Memory B cell (primary cell): ENCODE results near the gene CDC73.
"Not testable (repeated sequence)": the region's sequence is repeated elsewhere in the genome, so short reads cannot be mapped to it uniquely, and the experiment has no call there.

Source experiments
- ATAC-seq: fragments of 150-1000 bp; cut with Tn5 transposase; 2 replicates; pipeline ENCODE4 v1.10.0; 2021; ENCODE audit warnings: low read depth, mild to moderate bottlenecking, moderate library complexity
- DNase-seq, 2 donors: peaks; one replicate each; pipeline ENCODE4 v3.0.0; 2022; ENCODE audit warnings: low spot score in 2 of 2
- H3K27ac Mint-ChIP-seq: one replicate; pipeline ENCODE4 v1.8.0; 2022; ENCODE audit warnings: mild to moderate bottlenecking, moderate library complexity, mixed read lengths
- H3K27me3 Mint-ChIP-seq: one replicate; pipeline ENCODE4 v1.8.0; 2022; ENCODE audit warnings: mixed read lengths
- H3K36me3 Mint-ChIP-seq: one replicate; pipeline ENCODE4 v1.8.0; 2022; ENCODE audit warnings: mild to moderate bottlenecking, mixed read lengths
- H3K4me1 Mint-ChIP-seq: one replicate; pipeline ENCODE4 v1.8.0; 2022; ENCODE audit warnings: mixed read lengths
- H3K4me3 Mint-ChIP-seq: one replicate; pipeline ENCODE4 v1.8.0; 2022; ENCODE audit warnings: mild to moderate bottlenecking, moderate library complexity, mixed read lengths
- H3K9me3 Mint-ChIP-seq: one replicate; pipeline ENCODE4 v1.8.0; 2022; ENCODE audit warnings: mixed read lengths

The CDC73 gene

GRCh38 chr1:193211539-193211938 is 89.7 kb downstream of the CDC73 start:
- Mint-ChIP-seq H3K9me3 (peaks cover 2% of the 10 kb centered on the region), H3K27me3 (no peaks in the 10 kb centered on the region), H3K4me1 (peaks cover 13% of the 10 kb centered on the region), H3K36me3 (peaks cover 50% of the 10 kb centered on the region), H3K4me3 (no peak overlapping the region), H3K27ac (peak overlapping the region; percentile 3)
- no peak for ATAC-seq
- no peak for DNase-seq

- H3K4me1 Mint-ChIP-seq: peaks cover 13% of the 10 kb centered on the region
- no peak overlapping the region for H3K4me3 Mint-ChIP-seq
- peaks cover 2% of the 10 kb centered on the region for H3K9me3 Mint-ChIP-seq
- no peak overlapping the region for H3K27ac Mint-ChIP-seq
- DNase-seq (no peak), ATAC-seq (no peak)
- H3K36me3 Mint-ChIP-seq: peaks cover 50% of the 10 kb centered on the region
- H3K27me3 Mint-ChIP-seq: no peaks in the 10 kb centered on the region
Measured at GRCh38 chr1:193212637-193213036, 90.8 kb downstream of the CDC73 start.

GRCh38 chr1:193213998-193214397 is 92.2 kb downstream of the CDC73 start:
- DNase-seq: no peak
- Mint-ChIP-seq H3K36me3 (peaks cover 54% of the 10 kb centered on the region), H3K27ac (no peak overlapping the region), H3K4me3 (no peak overlapping the region), H3K9me3 (no peaks in the 10 kb centered on the region), H3K4me1 (peaks cover 13% of the 10 kb centered on the region), H3K27me3 (no peaks in the 10 kb centered on the region)
- no peak for ATAC-seq

GRCh38 chr1:193216920-193217319 is 95.1 kb downstream of the CDC73 start:
- Mint-ChIP-seq H3K36me3 (peaks cover 48% of the 10 kb centered on the region), H3K27ac (no peak overlapping the region), H3K9me3 (no peaks in the 10 kb centered on the region), H3K4me3 (no peak overlapping the region), H3K4me1 (peaks cover 2% of the 10 kb centered on the region), H3K27me3 (no peaks in the 10 kb centered on the region)
- DNase-seq (no peak), ATAC-seq (no peak)

GRCh38 chr1:193219391-193219790 is 97.6 kb downstream of the CDC73 start:
- Mint-ChIP-seq H3K27me3 (no peaks in the 10 kb centered on the region), H3K27ac (no peak overlapping the region), H3K36me3 (peaks cover 37% of the 10 kb centered on the region), H3K9me3 (no peaks in the 10 kb centered on the region), H3K4me1 (no peaks in the 10 kb centered on the region), H3K4me3 (no peak overlapping the region)
- DNase-seq (no peak), ATAC-seq (no peak)

GRCh38 chr1:193221651-193222050 is 99.8 kb downstream of the CDC73 start:
- Mint-ChIP-seq H3K9me3 (no peaks in the 10 kb centered on the region), H3K27me3 (no peaks in the 10 kb centered on the region), H3K4me1 (peaks cover 13% of the 10 kb centered on the region), H3K36me3 (peaks cover 43% of the 10 kb centered on the region), H3K27ac (no peak overlapping the region), H3K4me3 (no peak overlapping the region)
- DNase-seq (no peak), ATAC-seq (no peak)

GRCh38 chr1:193222056-193222615 is 100.3 kb downstream of the CDC73 start:
- no peak for DNase-seq

GRCh38 chr1:193229136-193229535 is 107.3 kb downstream of the CDC73 start:
- peaks cover 29% of the 10 kb centered on the region for H3K36me3 Mint-ChIP-seq
- no peaks in the 10 kb centered on the region for H3K27me3 Mint-ChIP-seq
- H3K4me1 Mint-ChIP-seq: peaks cover 13% of the 10 kb centered on the region

More at GRCh38 chr1:193222056-193222615, 100.3 kb downstream of the CDC73 start:
- Mint-ChIP-seq H3K9me3 (no peaks in the 10 kb centered on the region), H3K27me3 (no peaks in the 10 kb centered on the region), H3K27ac (no peak overlapping the region), H3K4me1 (peaks cover 13% of the 10 kb centered on the region), H3K4me3 (no peak overlapping the region), H3K36me3 (peaks cover 41% of the 10 kb centered on the region)
- no peak for ATAC-seq

GRCh38 chr1:193231146-193231545 is 109.3 kb downstream of the CDC73 start:
- not testable (repeated sequence) for H3K9me3 Mint-ChIP-seq, H3K27ac Mint-ChIP-seq, DNase-seq, H3K4me3 Mint-ChIP-seq, ATAC-seq, H3K27me3 Mint-ChIP-seq, H3K4me1 Mint-ChIP-seq
- H3K36me3 Mint-ChIP-seq: peaks cover 24% of the 10 kb centered on the region

More at GRCh38 chr1:193229136-193229535, 107.3 kb downstream of the CDC73 start:
- no peak overlapping the region for H3K27ac Mint-ChIP-seq
- no peaks in the 10 kb centered on the region for H3K9me3 Mint-ChIP-seq
- DNase-seq (no peak), ATAC-seq (no peak)
- H3K4me3 Mint-ChIP-seq: no peak overlapping the region

- Mint-ChIP-seq H3K4me3 (no peak overlapping the region), H3K27me3 (no peaks in the 10 kb centered on the region), H3K36me3 (peaks cover 25% of the 10 kb centered on the region), H3K27ac (no peak overlapping the region), H3K4me1 (peaks cover 4% of the 10 kb centered on the region), H3K9me3 (no peaks in the 10 kb centered on the region)
- ATAC-seq (no peak), DNase-seq (no peak)
Measured at GRCh38 chr1:193234530-193234929, 112.7 kb downstream of the CDC73 start.

- H3K4me1 Mint-ChIP-seq: peaks cover 15% of the 10 kb centered on the region
- H3K27ac Mint-ChIP-seq: no peak overlapping the region
- ATAC-seq: no peak
- no peaks in the 10 kb centered on the region for H3K9me3 Mint-ChIP-seq
- H3K4me3 Mint-ChIP-seq: no peak overlapping the region
- no peak for DNase-seq
- no peaks in the 10 kb centered on the region for H3K27me3 Mint-ChIP-seq
- H3K36me3 Mint-ChIP-seq: peaks cover 43% of the 10 kb centered on the region
Measured at GRCh38 chr1:193237381-193237978, 115.6 kb downstream of the CDC73 start.

- ATAC-seq (no peak), DNase-seq (no peak)
- no peaks in the 10 kb centered on the region for H3K27me3 Mint-ChIP-seq
- H3K36me3 Mint-ChIP-seq: peaks cover 43% of the 10 kb centered on the region
- no peak overlapping the region for H3K27ac Mint-ChIP-seq
- no peaks in the 10 kb centered on the region for H3K9me3 Mint-ChIP-seq
- H3K4me1 Mint-ChIP-seq: peaks cover 15% of the 10 kb centered on the region
- H3K4me3 Mint-ChIP-seq: no peak overlapping the region
Measured at GRCh38 chr1:193240609-193241008, 118.8 kb downstream of the CDC73 start.

GRCh38 chr1:193241132-193241827 is 119.4 kb downstream of the CDC73 start:
- no peak for ATAC-seq
- H3K36me3 Mint-ChIP-seq: peaks cover 46% of the 10 kb centered on the region
- DNase-seq: no peak
- H3K9me3 Mint-ChIP-seq: no peaks in the 10 kb centered on the region
- no peaks in the 10 kb centered on the region for H3K27me3 Mint-ChIP-seq
- H3K4me3 Mint-ChIP-seq: no peak overlapping the region
- H3K27ac Mint-ChIP-seq: no peak overlapping the region
- peaks cover 15% of the 10 kb centered on the region for H3K4me1 Mint-ChIP-seq

GRCh38 chr1:193242000-193242399 is 120.2 kb downstream of the CDC73 start:
- H3K36me3 Mint-ChIP-seq: peaks cover 53% of the 10 kb centered on the region
- ATAC-seq (no peak), DNase-seq (no peak)
- no peak overlapping the region for H3K4me3 Mint-ChIP-seq
- no peak overlapping the region for H3K27ac Mint-ChIP-seq
- no peaks in the 10 kb centered on the region for H3K27me3 Mint-ChIP-seq
- peaks cover 15% of the 10 kb centered on the region for H3K4me1 Mint-ChIP-seq
- H3K9me3 Mint-ChIP-seq: peaks cover 1% of the 10 kb centered on the region
